ENCODE measurements around the gene E2F7.

The E2F7 gene

GRCh38 chr12:77031745-77032144 is 33.6 kb downstream of the E2F7 start:
- TF ChIP-seq, protein P1, sequence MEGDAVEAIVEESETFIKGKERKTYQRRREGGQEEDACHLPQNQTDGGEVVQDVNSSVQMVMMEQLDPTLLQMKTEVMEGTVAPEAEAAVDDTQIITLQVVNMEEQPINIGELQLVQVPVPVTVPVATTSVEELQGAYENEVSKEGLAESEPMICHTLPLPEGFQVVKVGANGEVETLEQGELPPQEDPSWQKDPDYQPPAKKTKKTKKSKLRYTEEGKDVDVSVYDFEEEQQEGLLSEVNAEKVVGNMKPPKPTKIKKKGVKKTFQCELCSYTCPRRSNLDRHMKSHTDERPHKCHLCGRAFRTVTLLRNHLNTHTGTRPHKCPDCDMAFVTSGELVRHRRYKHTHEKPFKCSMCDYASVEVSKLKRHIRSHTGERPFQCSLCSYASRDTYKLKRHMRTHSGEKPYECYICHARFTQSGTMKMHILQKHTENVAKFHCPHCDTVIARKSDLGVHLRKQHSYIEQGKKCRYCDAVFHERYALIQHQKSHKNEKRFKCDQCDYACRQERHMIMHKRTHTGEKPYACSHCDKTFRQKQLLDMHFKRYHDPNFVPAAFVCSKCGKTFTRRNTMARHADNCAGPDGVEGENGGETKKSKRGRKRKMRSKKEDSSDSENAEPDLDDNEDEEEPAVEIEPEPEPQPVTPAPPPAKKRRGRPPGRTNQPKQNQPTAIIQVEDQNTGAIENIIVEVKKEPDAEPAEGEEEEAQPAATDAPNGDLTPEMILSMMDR (IDR thresholded peaks at IDR 0.05; ENCODE audit: insufficient read depth, low read depth, low read length, missing control alignments) = no peak
- H3K4me3 ChIP-seq (ENCODE audit: low read length) = no peak overlapping the region
- peak; percentile 87 for DNase-seq (ENCODE audit: low read depth)

- H3K4me3 ChIP-seq (ENCODE audit: low read length) = no peak overlapping the region
- no peak for DNase-seq (ENCODE audit: low read depth)
- TF ChIP-seq, protein P1 (IDR thresholded peaks at IDR 0.05; ENCODE audit: insufficient read depth, low read depth, low read length, missing control alignments) = no peak
Observed at GRCh38 chr12:77025782-77026314, 39.5 kb downstream of the E2F7 start.

GRCh38 chr12:77023501-77023900 is 41.9 kb downstream of the E2F7 start:
- TF ChIP-seq, protein P1 (IDR thresholded peaks at IDR 0.05; ENCODE audit: insufficient read depth, low read depth, low read length, missing control alignments) = no peak
- DNase-seq (ENCODE audit: low read depth) = no peak
- no peak overlapping the region for H3K4me3 ChIP-seq (ENCODE audit: low read length)

DNA sequence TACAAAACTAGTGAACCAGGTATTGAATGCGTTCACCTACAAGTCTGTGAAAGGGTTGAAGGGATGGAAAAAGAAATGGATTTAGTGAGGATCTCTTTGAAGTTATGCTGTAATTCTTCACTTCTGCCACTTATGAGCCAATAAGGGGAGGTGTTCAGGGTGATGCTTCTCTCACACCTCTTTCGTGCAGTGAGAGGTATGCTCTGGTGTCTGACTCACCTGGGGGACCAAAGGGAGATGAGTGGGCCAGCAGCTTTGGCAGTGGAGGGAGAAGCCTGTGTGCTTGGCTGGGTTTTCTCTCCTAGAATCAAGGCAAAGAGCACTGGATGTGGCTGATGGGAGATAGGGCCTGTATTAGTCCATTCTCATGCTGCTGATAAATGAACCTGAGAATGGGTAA is 45.4 kb downstream of the E2F7 start:
- peak; percentile 39 for DNase-seq (ENCODE audit: low read depth)
- TF ChIP-seq, protein P1 (IDR thresholded peaks at IDR 0.05; ENCODE audit: insufficient read depth, low read depth, low read length, missing control alignments) = no peak
- H3K4me3 ChIP-seq (ENCODE audit: low read length) = no peak overlapping the region

GRCh38 chr12:77016606-77017005 is 48.8 kb downstream of the E2F7 start:
- DNase-seq (ENCODE audit: low read depth) = no peak
- TF ChIP-seq, protein P1 (IDR thresholded peaks at IDR 0.05; ENCODE audit: insufficient read depth, low read depth, low read length, missing control alignments) = no peak
- no peak overlapping the region for H3K4me3 ChIP-seq (ENCODE audit: low read length)

DNA sequence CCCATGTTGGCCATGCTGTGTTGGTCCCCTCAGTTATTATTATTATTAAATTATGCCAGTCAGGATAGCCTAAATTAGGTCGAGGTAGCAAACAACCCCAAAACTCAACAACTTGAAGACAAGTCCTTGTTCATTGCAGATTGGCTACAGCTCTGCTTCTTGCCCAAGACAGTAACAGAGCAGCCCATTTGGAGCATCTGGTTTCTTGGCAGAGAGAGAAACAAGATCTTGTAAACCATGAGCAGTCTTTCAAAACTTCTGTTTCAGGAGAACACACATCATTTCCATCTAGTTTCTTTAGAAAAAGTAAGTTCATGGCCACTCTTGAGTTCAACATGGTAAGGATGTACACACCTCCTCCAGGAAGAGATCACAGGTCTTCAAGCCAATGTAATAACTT is 52.3 kb downstream of the E2F7 start:
- TF ChIP-seq, protein P1 (IDR thresholded peaks at IDR 0.05; ENCODE audit: insufficient read depth, low read depth, low read length, missing control alignments) = no peak
- DNase-seq (ENCODE audit: low read depth) = no peak
- no peak overlapping the region for H3K4me3 ChIP-seq (ENCODE audit: low read length)
